Activated naive CD8-positive, alpha-beta T cell (primary cell): ENCODE measurements around the gene SYK.
"Not testable (repeated sequence)": the region's sequence is repeated elsewhere in the genome, so short reads cannot be mapped to it uniquely, and the experiment has no call there.

Experiments used
- H3K27ac Mint-ChIP-seq: one replicate; pipeline ENCODE4 v1.8.0; 2021; ENCODE audit warnings: mixed read lengths
- H3K27me3 Mint-ChIP-seq: one replicate; pipeline ENCODE4 v1.8.0; 2021; ENCODE audit warnings: mixed read lengths
- H3K36me3 Mint-ChIP-seq: one replicate; pipeline ENCODE4 v1.8.0; 2021; ENCODE audit warnings: mixed read lengths
- H3K4me1 Mint-ChIP-seq: one replicate; pipeline ENCODE4 v1.8.0; 2021; ENCODE audit warnings: low read depth, mixed read lengths
- H3K4me3 Mint-ChIP-seq: one replicate; pipeline ENCODE4 v1.8.0; 2021; ENCODE audit warnings: mild to moderate bottlenecking, mixed read lengths
- H3K9me3 Mint-ChIP-seq: one replicate; pipeline ENCODE4 v1.8.0; 2021; ENCODE audit warnings: low read depth, mixed read lengths

SYK gene

GRCh38 chr9:90801241-90801972, at the start of gene SYK:
Gene SYK, plus strand, starts transcription at chr9:90801819. Its CDS starts 42,080 bp downstream, at chr9:90843899.
- H3K27ac Mint-ChIP-seq: no peak within 1 kb of the TSS
- no peaks in the 10 kb centered on the region for H3K36me3 Mint-ChIP-seq
- peaks cover 4% of the 10 kb centered on the region for H3K4me1 Mint-ChIP-seq
- peaks cover 46% of the 10 kb centered on the region for H3K27me3 Mint-ChIP-seq
- peak within 1 kb of the TSS; percentile 69 for H3K4me3 Mint-ChIP-seq
- H3K9me3 Mint-ChIP-seq: no peaks in the 10 kb centered on the region

- H3K4me3 Mint-ChIP-seq, H3K36me3 Mint-ChIP-seq, H3K27me3 Mint-ChIP-seq, H3K4me1 Mint-ChIP-seq, H3K9me3 Mint-ChIP-seq, H3K27ac Mint-ChIP-seq: not testable (repeated sequence)
These were observed 45.9 kb upstream of the SYK start for GRCh38 chr9:90755514-90756371.

- not testable (repeated sequence) for H3K9me3 Mint-ChIP-seq, H3K4me3 Mint-ChIP-seq, H3K27ac Mint-ChIP-seq, H3K27me3 Mint-ChIP-seq, H3K36me3 Mint-ChIP-seq, H3K4me1 Mint-ChIP-seq
These were observed 41.0 kb upstream of the SYK start for GRCh38 chr9:90760577-90760976.

- H3K4me3 Mint-ChIP-seq: no peak overlapping the region
These were observed 34.9 kb upstream of the SYK start for GRCh38 chr9:90766731-90767130.

GRCh38 chr9:90767523-90768100, 34.0 kb upstream of the SYK start:
- no peaks in the 10 kb centered on the region for H3K36me3 Mint-ChIP-seq
- H3K27me3 Mint-ChIP-seq: peaks cover 6% of the 10 kb centered on the region
- no peak overlapping the region for H3K27ac Mint-ChIP-seq
- no peak overlapping the region for H3K4me3 Mint-ChIP-seq
- no peaks in the 10 kb centered on the region for H3K4me1 Mint-ChIP-seq
- no peaks in the 10 kb centered on the region for H3K9me3 Mint-ChIP-seq

More at GRCh38 chr9:90766731-90767130, 34.9 kb upstream of the SYK start:
- no peaks in the 10 kb centered on the region for H3K36me3 Mint-ChIP-seq
- H3K27ac Mint-ChIP-seq: no peak overlapping the region
- no peaks in the 10 kb centered on the region for H3K9me3 Mint-ChIP-seq
- H3K4me1 Mint-ChIP-seq: no peaks in the 10 kb centered on the region
- H3K27me3 Mint-ChIP-seq: peaks cover 3% of the 10 kb centered on the region

GRCh38 chr9:90770182-90770738, 31.4 kb upstream of the SYK start:
- Mint-ChIP-seq H3K4me3 (no peak overlapping the region), H3K27ac (no peak overlapping the region), H3K36me3 (no peaks in the 10 kb centered on the region), H3K4me1 (no peaks in the 10 kb centered on the region), H3K27me3 (peaks cover 6% of the 10 kb centered on the region), H3K9me3 (no peaks in the 10 kb centered on the region)

GRCh38 chr9:90770927-90771326, 30.7 kb upstream of the SYK start:
- no peak overlapping the region for H3K4me3 Mint-ChIP-seq
- H3K27me3 Mint-ChIP-seq: peaks cover 6% of the 10 kb centered on the region
- no peak overlapping the region for H3K27ac Mint-ChIP-seq
- H3K4me1 Mint-ChIP-seq: no peaks in the 10 kb centered on the region
- H3K36me3 Mint-ChIP-seq: no peaks in the 10 kb centered on the region
- no peaks in the 10 kb centered on the region for H3K9me3 Mint-ChIP-seq

GRCh38 chr9:90772386-90772785, 29.2 kb upstream of the SYK start:
- Mint-ChIP-seq H3K9me3 (no peaks in the 10 kb centered on the region), H3K27me3 (peaks cover 6% of the 10 kb centered on the region), H3K27ac (no peak overlapping the region), H3K36me3 (no peaks in the 10 kb centered on the region), H3K4me3 (no peak overlapping the region), H3K4me1 (no peaks in the 10 kb centered on the region)

GRCh38 chr9:90773617-90774016, 28.0 kb upstream of the SYK start:
- Mint-ChIP-seq H3K4me1 (no peaks in the 10 kb centered on the region), H3K27ac (no peak overlapping the region), H3K4me3 (no peak overlapping the region), H3K36me3 (no peaks in the 10 kb centered on the region), H3K27me3 (peaks cover 6% of the 10 kb centered on the region), H3K9me3 (no peaks in the 10 kb centered on the region)

GRCh38 chr9:90774071-90774470, 27.5 kb upstream of the SYK start:
- no peaks in the 10 kb centered on the region for H3K36me3 Mint-ChIP-seq
- no peaks in the 10 kb centered on the region for H3K9me3 Mint-ChIP-seq
- H3K27me3 Mint-ChIP-seq: peaks cover 6% of the 10 kb centered on the region
- H3K27ac Mint-ChIP-seq: no peak overlapping the region
- no peak overlapping the region for H3K4me3 Mint-ChIP-seq
- no peaks in the 10 kb centered on the region for H3K4me1 Mint-ChIP-seq

- H3K27ac Mint-ChIP-seq: no peak overlapping the region
- peaks cover 6% of the 10 kb centered on the region for H3K27me3 Mint-ChIP-seq
- no peaks in the 10 kb centered on the region for H3K9me3 Mint-ChIP-seq
- H3K4me3 Mint-ChIP-seq: no peak overlapping the region
- no peaks in the 10 kb centered on the region for H3K36me3 Mint-ChIP-seq
- no peaks in the 10 kb centered on the region for H3K4me1 Mint-ChIP-seq
These were observed 26.9 kb upstream of the SYK start for GRCh38 chr9:90774682-90775081.

GRCh38 chr9:90775657-90776056, 26.0 kb upstream of the SYK start:
- no peak overlapping the region for H3K4me3 Mint-ChIP-seq
- H3K9me3 Mint-ChIP-seq: no peaks in the 10 kb centered on the region
- no peaks in the 10 kb centered on the region for H3K36me3 Mint-ChIP-seq
- H3K27me3 Mint-ChIP-seq: peaks cover 6% of the 10 kb centered on the region
- H3K27ac Mint-ChIP-seq: no peak overlapping the region
- H3K4me1 Mint-ChIP-seq: no peaks in the 10 kb centered on the region

- Mint-ChIP-seq H3K4me1 (no peaks in the 10 kb centered on the region), H3K9me3 (no peaks in the 10 kb centered on the region), H3K36me3 (no peaks in the 10 kb centered on the region), H3K4me3 (no peak overlapping the region), H3K27ac (no peak overlapping the region), H3K27me3 (no peaks in the 10 kb centered on the region)
These were observed 22.9 kb upstream of the SYK start for GRCh38 chr9:90778746-90779145.

GRCh38 chr9:90783552-90783951, 18.1 kb upstream of the SYK start:
- no peak overlapping the region for H3K27ac Mint-ChIP-seq
- H3K4me1 Mint-ChIP-seq: no peaks in the 10 kb centered on the region
- H3K27me3 Mint-ChIP-seq: peaks cover 2% of the 10 kb centered on the region
- H3K36me3 Mint-ChIP-seq: no peaks in the 10 kb centered on the region
- H3K4me3 Mint-ChIP-seq: no peak overlapping the region
- H3K9me3 Mint-ChIP-seq: no peaks in the 10 kb centered on the region

- no peak overlapping the region for H3K4me3 Mint-ChIP-seq
- no peak overlapping the region for H3K27ac Mint-ChIP-seq
- H3K27me3 Mint-ChIP-seq: peaks cover 2% of the 10 kb centered on the region
- H3K4me1 Mint-ChIP-seq: no peaks in the 10 kb centered on the region
- no peaks in the 10 kb centered on the region for H3K9me3 Mint-ChIP-seq
- H3K36me3 Mint-ChIP-seq: no peaks in the 10 kb centered on the region
These were observed 17.7 kb upstream of the SYK start for GRCh38 chr9:90783964-90784363.
